Suprapubic skin (tissue), 4 donors: ENCODE measurements around the gene SLC6A7.
A peak's percentile ranks its signal among the peaks of the same experiment; 100 is the strongest.

Experiments used
- EP300 ChIP-seq: sonication (generic); formaldehyde crosslinking; IDR thresholded peaks from one replicate; pipeline ENCODE4 v1.6.1; 2017; ENCODE audit warnings: antibody characterized with exemption
- POLR2A ChIP-seq, 2 donors: fragments of 450-650 bp; IDR thresholded peaks; one replicate each; pipeline ENCODE4 v1.6.1; 2017; ENCODE audit warnings: antibody characterized with exemption in 2 of 2, mild to moderate bottlenecking in 2 of 2, moderate library complexity in 2 of 2
- POLR2AphosphoS5 ChIP-seq, 3 donors: sonication (generic); formaldehyde crosslinking; IDR thresholded peaks; one replicate each; pipeline ENCODE4 v1.6.1; 2017; ENCODE audit warnings: antibody characterized with exemption in 3 of 3
- TF ChIP-seq, protein P1 (sequence below), 2 donors: fragments of 200-600 bp in 1 of 2; fragments of 450-650 bp in 1 of 2; sonication (generic) in 1 of 2; IDR thresholded peaks; one replicate each; pipeline ENCODE4 v1.5.1; 2016 to 2019; ENCODE audit warnings: antibody characterized with exemption in 2 of 2, mild to moderate bottlenecking in 1 of 2, moderate library complexity in 1 of 2

DNA sequence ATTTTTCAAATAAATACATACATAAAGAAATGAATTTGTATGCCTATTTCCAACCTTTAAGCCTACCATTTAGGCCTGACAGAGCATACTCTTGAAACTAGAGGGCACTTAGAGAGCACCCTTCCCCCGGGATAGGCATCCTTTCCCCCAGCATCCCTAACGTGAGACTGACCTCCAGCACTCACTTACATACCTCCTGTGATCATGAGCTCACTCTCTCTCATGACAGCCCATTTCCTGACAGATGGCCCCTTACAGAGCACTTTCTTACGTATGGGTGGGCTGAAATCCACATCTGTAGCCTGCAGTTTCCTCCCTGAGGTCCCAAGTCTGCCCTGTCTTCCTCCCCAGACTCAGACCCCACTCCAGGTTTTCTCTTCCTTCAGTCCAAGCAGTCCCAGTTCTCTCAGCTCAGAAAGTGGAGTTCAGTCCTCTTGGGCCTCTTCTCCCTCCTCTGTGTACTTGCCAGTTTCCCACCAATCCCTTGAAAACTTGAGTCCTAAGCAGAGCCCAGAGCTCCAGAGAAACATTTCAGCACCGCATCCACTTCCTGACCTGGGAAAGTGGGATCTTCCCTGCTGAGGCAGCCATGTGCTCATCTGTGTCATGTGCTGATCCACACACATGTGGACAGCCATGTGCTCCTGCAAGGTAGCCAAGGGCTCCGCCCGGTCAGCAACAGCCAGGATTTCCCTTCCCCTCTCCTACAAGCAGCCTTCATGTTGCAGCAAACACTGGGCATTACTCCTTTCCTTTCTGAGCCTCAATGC, 25.5 kb upstream of the SLC6A7 start:
- TF ChIP-seq, protein P1, sequence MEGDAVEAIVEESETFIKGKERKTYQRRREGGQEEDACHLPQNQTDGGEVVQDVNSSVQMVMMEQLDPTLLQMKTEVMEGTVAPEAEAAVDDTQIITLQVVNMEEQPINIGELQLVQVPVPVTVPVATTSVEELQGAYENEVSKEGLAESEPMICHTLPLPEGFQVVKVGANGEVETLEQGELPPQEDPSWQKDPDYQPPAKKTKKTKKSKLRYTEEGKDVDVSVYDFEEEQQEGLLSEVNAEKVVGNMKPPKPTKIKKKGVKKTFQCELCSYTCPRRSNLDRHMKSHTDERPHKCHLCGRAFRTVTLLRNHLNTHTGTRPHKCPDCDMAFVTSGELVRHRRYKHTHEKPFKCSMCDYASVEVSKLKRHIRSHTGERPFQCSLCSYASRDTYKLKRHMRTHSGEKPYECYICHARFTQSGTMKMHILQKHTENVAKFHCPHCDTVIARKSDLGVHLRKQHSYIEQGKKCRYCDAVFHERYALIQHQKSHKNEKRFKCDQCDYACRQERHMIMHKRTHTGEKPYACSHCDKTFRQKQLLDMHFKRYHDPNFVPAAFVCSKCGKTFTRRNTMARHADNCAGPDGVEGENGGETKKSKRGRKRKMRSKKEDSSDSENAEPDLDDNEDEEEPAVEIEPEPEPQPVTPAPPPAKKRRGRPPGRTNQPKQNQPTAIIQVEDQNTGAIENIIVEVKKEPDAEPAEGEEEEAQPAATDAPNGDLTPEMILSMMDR (IDR thresholded peaks at IDR 0.05) = no peak
- peak in 1 of 3 donors; percentile 27 for TF ChIP-seq POLR2AphosphoS5 (IDR thresholded peaks at IDR 0.05)
- no peak for TF ChIP-seq POLR2A (IDR thresholded peaks at IDR 0.05)
- TF ChIP-seq EP300 = no peak
